Measurements from ENCODE around the gene GTPBP1. TPM values are rescaled to one million over a fixed set of nuclear protein-coding genes. Genes with fewer than 3 reads are reported as not detected.

The GTPBP1 gene
- total RNA-seq, 1 experiment from 2014 or later: 94.7 TPM

- intact Hi-C loops (cut with micrococcal nuclease; ENCODE audit: unreplicated experiment): no loop called here
- CTCF ChIA-PET: interaction anchor here (0.7 to 1.6 kb wide), 3 partner anchors 11 to 684 kb away, joined by 3 to 8 read pairs (median 4); no protein-coding TSS in a partner anchor
- BruUV-seq (replicated peaks): no TSS peak
Observed at GRCh38 chr22:38736257-38736570, 30.5 kb downstream of the GTPBP1 start.

GRCh38 chr22:38737302-38738060 lies 31.7 kb downstream of the GTPBP1 start:
- intact Hi-C loops (cut with micrococcal nuclease; ENCODE audit: unreplicated experiment): no loop called here
- H3K4me3 ChIP-seq: no peak overlapping the region
- no peaks in the 10 kb centered on the region for H3K79me2 ChIP-seq (ENCODE audit: low read depth)
- H3K27me3 ChIP-seq (ENCODE audit: insufficient read depth, low read depth): no peaks in the 10 kb centered on the region
- peaks cover 43% of the 10 kb centered on the region for H3K36me3 ChIP-seq (ENCODE audit: low read depth)
- H3K9me2 ChIP-seq (ENCODE audit: insufficient read depth): no peaks in the 10 kb centered on the region
- POLR2A ChIA-PET (ENCODE audit: unreplicated experiment): interaction anchor here (0.7 kb wide), 1 partner anchor 24 kb away, joined by 4 read pairs; no protein-coding TSS in a partner anchor
- TF ChIP-seq EZH2 (IDR thresholded peaks at IDR 0.05; ENCODE audit: low read depth) (no peak), CTCF (conservative IDR thresholded peaks at IDR 0.05) (no peak)
- no peak overlapping the region for H3K4me2 ChIP-seq
- peaks cover 18% of the 10 kb centered on the region for H4K20me1 ChIP-seq (ENCODE audit: insufficient read depth)
- DNase-seq: no peak
- no peaks in the 10 kb centered on the region for H3K9me3 ChIP-seq (ENCODE audit: insufficient read depth, low read depth)
- no peak overlapping the region for H3K27ac ChIP-seq
- no peak overlapping the region for H2AFZ ChIP-seq
- H3K4me1 ChIP-seq (replicated peaks; ENCODE audit: insufficient read depth): peaks cover 7% of the 10 kb centered on the region; the same call in 1 of the 2 replicates
- H3F3A ChIP-seq (ENCODE audit: insufficient read depth, low read depth): peaks cover 39% of the 10 kb centered on the region
- BruUV-seq (replicated peaks): no TSS peak
- CTCF ChIA-PET: interaction anchor here (0.6 kb wide), 1 partner anchor 357 kb away, joined by 3 read pairs; no protein-coding TSS in a partner anchor

More at GRCh38 chr22:38736257-38736570, 30.5 kb downstream of the GTPBP1 start:
- Histone ChIP-seq H3K36me3 (ENCODE audit: low read depth) (peaks cover 38% of the 10 kb centered on the region), H3K27ac (no peak overlapping the region), H2AFZ (no peak overlapping the region), H3K79me2 (ENCODE audit: low read depth) (no peaks in the 10 kb centered on the region), H3K4me3 (no peak overlapping the region), H3K4me1 (replicated peaks; ENCODE audit: insufficient read depth) (peaks cover 7% of the 10 kb centered on the region; the same call in 1 of the 2 replicates), H3F3A (ENCODE audit: insufficient read depth, low read depth) (peaks cover 42% of the 10 kb centered on the region), H3K4me2 (no peak overlapping the region), H3K27me3 (ENCODE audit: insufficient read depth, low read depth) (no peaks in the 10 kb centered on the region), H4K20me1 (ENCODE audit: insufficient read depth) (peaks cover 24% of the 10 kb centered on the region), H3K9me3 (ENCODE audit: insufficient read depth, low read depth) (no peaks in the 10 kb centered on the region), H3K9me2 (ENCODE audit: insufficient read depth) (no peaks in the 10 kb centered on the region)
- DNase-seq: no peak
- POLR2A ChIA-PET (ENCODE audit: unreplicated experiment): interaction anchor here (0.6 kb wide), 1 partner anchor 118 kb away, joined by 4 read pairs; no protein-coding TSS in a partner anchor
- no peak for TF ChIP-seq EZH2 (IDR thresholded peaks at IDR 0.05; ENCODE audit: low read depth)
- TF ChIP-seq CTCF (conservative IDR thresholded peaks at IDR 0.05): no peak

- Histone ChIP-seq H3K79me2 (ENCODE audit: low read depth) (no peaks in the 10 kb centered on the region), H3K27me3 (ENCODE audit: insufficient read depth, low read depth) (no peaks in the 10 kb centered on the region), H3K9me2 (ENCODE audit: insufficient read depth) (no peaks in the 10 kb centered on the region), H3K27ac (no peak overlapping the region), H4K20me1 (ENCODE audit: insufficient read depth) (peaks cover 9% of the 10 kb centered on the region), H3K9me3 (ENCODE audit: insufficient read depth, low read depth) (no peaks in the 10 kb centered on the region), H2AFZ (no peak overlapping the region), H3K4me3 (no peak overlapping the region), H3F3A (ENCODE audit: insufficient read depth, low read depth) (peaks cover 37% of the 10 kb centered on the region; the same call in 1 of the 2 replicates), H3K36me3 (ENCODE audit: low read depth) (peaks cover 41% of the 10 kb centered on the region), H3K4me2 (no peak overlapping the region), H3K4me1 (replicated peaks; ENCODE audit: insufficient read depth) (peaks cover 7% of the 10 kb centered on the region; the same call in 1 of the 2 replicates)
- DNase-seq: no peak
- ChIA-PET POLR2A (ENCODE audit: unreplicated experiment) (no interaction called here), CTCF (interaction anchor here (0.6 kb wide), 1 partner anchor 788 kb away, joined by 10 read pairs; no protein-coding TSS in a partner anchor)
- no peak for TF ChIP-seq EZH2 (IDR thresholded peaks at IDR 0.05; ENCODE audit: low read depth)
- no peak for TF ChIP-seq CTCF (conservative IDR thresholded peaks at IDR 0.05)
- intact Hi-C loops (cut with micrococcal nuclease; ENCODE audit: unreplicated experiment): no loop called here
- no TSS peak for BruUV-seq (replicated peaks)
Observed at GRCh38 chr22:38738475-38739070, 32.8 kb downstream of the GTPBP1 start.

All from PC-9 (cell line).